IMR-90 (cell line): Measurements from ENCODE around the gene ARHGAP15. TPM values are rescaled to one million over a fixed set of nuclear protein-coding genes. Genes with fewer than 3 reads are reported as not detected.

ENCODE experiments used
- ATAC-seq: fragments of 200-7000 bp; cut with Tn5 transposase; 2 replicates; pipeline ENCODE4 v1.9.1; 2020; ENCODE audit warnings: low read depth, mild to moderate bottlenecking, moderate library complexity
- BruUV-seq: library from RNA; stranded (reverse); fragments of 400-500 nt; replicated peaks from 2 replicates; lab custom pipeline; 2021; lab: Mats Ljungman, UMichigan
- CTCF ChIA-PET: fragments of 300-600 bp; formaldehyde crosslinking; extraction: SDS; loops from one replicate; lab custom pipeline; 2021; ENCODE audit warnings: antibody characterized with exemption; lab: Yijun Ruan, JAX
- POLR2A ChIA-PET: fragments of 300-600 bp; sonication (Branson Sonifier 250); formaldehyde crosslinking; loops from one replicate; lab custom pipeline; 2022; ENCODE audit warnings: antibody characterized with exemption; ENCODE audit not compliant: unreplicated experiment; lab: Charles Lee
- DNase-seq: peaks from one replicate; pipeline ENCODE4 v3.0.0; 2013
- H2AFZ ChIP-seq: replicated peaks from 2 replicates; pipeline ENCODE3; 2013; ENCODE audit warnings: low read length, mild to moderate bottlenecking; ENCODE audit not compliant: poor library complexity
- H2AK5ac ChIP-seq: 2 replicates; pipeline ENCODE4 v1.6.1; 2013; ENCODE audit warnings: low read depth, low read length, inconsistent platforms
- H2AK9ac ChIP-seq: replicated peaks from 2 replicates; pipeline ENCODE3; 2013; ENCODE audit warnings: mild to moderate bottlenecking, low read depth, low read length, moderate library complexity; ENCODE audit not compliant: poor library complexity
- H2BK120ac ChIP-seq: 2 replicates; pipeline ENCODE4 v1.6.1; 2013; ENCODE audit warnings: low read depth, low read length, inconsistent platforms
- H2BK15ac ChIP-seq: 3 replicates; pipeline ENCODE4 v1.6.1; 2013; ENCODE audit warnings: low read depth, low read length, inconsistent platforms
- H2BK20ac ChIP-seq: 2 replicates; pipeline ENCODE4 v1.6.1; 2013; ENCODE audit warnings: low read depth, mild to moderate bottlenecking, inconsistent platforms, low read length, moderate library complexity
- H2BK5ac ChIP-seq: 2 replicates; pipeline ENCODE4 v1.6.1; 2013; ENCODE audit warnings: mild to moderate bottlenecking, low read depth, low read length, inconsistent platforms; ENCODE audit not compliant: poor library complexity, severe bottlenecking
- H3K14ac ChIP-seq: replicated peaks from 2 replicates; pipeline ENCODE4 v1.6.1; 2013; ENCODE audit warnings: low read depth, low read length, inconsistent platforms
- H3K18ac ChIP-seq: 2 replicates; pipeline ENCODE4 v1.6.1; 2013; ENCODE audit warnings: low read depth, low read length, control low read depth
- H3K23ac ChIP-seq: 2 replicates; pipeline ENCODE4 v1.6.1; 2013; ENCODE audit warnings: low read depth, low read length, inconsistent platforms
- H3K27ac ChIP-seq: 2 replicates; pipeline ENCODE4 v1.5.1; 2013; ENCODE audit warnings: mild to moderate bottlenecking, control low read depth, low read length; ENCODE audit not compliant: insufficient read depth
- H3K27me3 ChIP-seq: 2 replicates; pipeline ENCODE4 v1.6.1; 2013; ENCODE audit warnings: low read length; ENCODE audit not compliant: control insufficient read depth, insufficient read depth
- H3K36me3 ChIP-seq: 2 replicates; pipeline ENCODE4 v1.6.1; 2013; ENCODE audit warnings: low read length, mixed read lengths; ENCODE audit not compliant: control insufficient read depth, insufficient read depth
- H3K4ac ChIP-seq: 2 replicates; pipeline ENCODE4 v1.6.1; 2013; ENCODE audit warnings: low read depth, low read length, inconsistent platforms
- H3K4me1 ChIP-seq: 2 replicates; pipeline ENCODE4 v1.6.1; 2013; ENCODE audit warnings: low read length, mixed read lengths; ENCODE audit not compliant: control insufficient read depth, insufficient read depth
- H3K4me2 ChIP-seq: 2 replicates; pipeline ENCODE4 v1.6.1; 2013; ENCODE audit warnings: low read depth, mild to moderate bottlenecking, control low read depth, low read length, moderate library complexity
- H3K4me3 ChIP-seq: 2 replicates; pipeline ENCODE4 v1.5.1; 2013; ENCODE audit warnings: low read depth, mild to moderate bottlenecking, control low read depth, low read length, moderate library complexity; ENCODE audit not compliant: insufficient read depth
- H3K56ac ChIP-seq: 2 replicates; pipeline ENCODE4 v1.6.1; 2013; ENCODE audit warnings: low read length, inconsistent platforms; ENCODE audit not compliant: insufficient read depth; ENCODE audit errors: extremely low read depth
- H3K79me1 ChIP-seq, 2 experiments: 2 replicates each; pipeline ENCODE4 v1.6.1; 2013; ENCODE audit warnings: low read length in 2 of 2, inconsistent platforms in 1 of 2, low read depth in 1 of 2
- H3K9ac ChIP-seq: 2 replicates; pipeline ENCODE4 v1.6.1; 2013; ENCODE audit warnings: low read depth, low read length, control low read depth
- H3K9me1 ChIP-seq: 2 replicates; pipeline ENCODE4 v1.6.1; 2013; ENCODE audit warnings: low read length, inconsistent platforms; ENCODE audit not compliant: insufficient read depth
- H3K9me3 ChIP-seq: 2 replicates; pipeline ENCODE4 v1.6.1; 2013; ENCODE audit warnings: low read length; ENCODE audit not compliant: control insufficient read depth, insufficient read depth
- H4K20me1 ChIP-seq: 2 replicates; pipeline ENCODE4 v1.6.1; 2013; ENCODE audit warnings: low read length, inconsistent platforms; ENCODE audit not compliant: insufficient read depth
- H4K5ac ChIP-seq: 2 replicates; pipeline ENCODE4 v1.6.1; 2013; ENCODE audit warnings: mild to moderate bottlenecking, low read depth, low read length, control low read depth
- H4K8ac ChIP-seq, 2 experiments: 2 replicates each; pipeline ENCODE4 v1.6.1; 2013; ENCODE audit warnings: low read depth in 2 of 2, low read length in 2 of 2, control low read depth in 1 of 2, inconsistent platforms in 1 of 2
- H4K91ac ChIP-seq: 2 replicates; pipeline ENCODE4 v1.6.1; 2013; ENCODE audit warnings: low read depth, low read length, inconsistent platforms; ENCODE audit not compliant: insufficient read depth
- BHLHE40 ChIP-seq: fragments of 150-350 bp; IDR thresholded peaks from 2 replicates; pipeline ENCODE4 v1.6.1; 2016; ENCODE audit warnings: mild to moderate bottlenecking, low read depth, low read length
- CEBPB ChIP-seq: IDR thresholded peaks from 2 replicates; pipeline ENCODE4 v1.6.1; 2012; ENCODE audit warnings: low read depth, low read length, improper control_type of control experiment
- NFE2L2 ChIP-seq: fragments of 150-350 bp; IDR thresholded peaks from 2 replicates; pipeline ENCODE4 v1.6.1; 2016; ENCODE audit warnings: low read depth, mild to moderate bottlenecking, low read length
- SMC3 ChIP-seq: fragments of 150-350 bp; IDR thresholded peaks from 2 replicates; pipeline ENCODE4 v1.6.1; 2016; ENCODE audit warnings: low read depth, mild to moderate bottlenecking, antibody characterized with exemption, low read length, moderate library complexity
- USF2 ChIP-seq: fragments of 150-350 bp; IDR thresholded peaks from 2 replicates; pipeline ENCODE4 v1.6.1; 2017; ENCODE audit warnings: mild to moderate bottlenecking, antibody characterized with exemption, low read length, low read depth
- WGBS, 2 experiments: methylation state at CpG; one replicate each; pipeline versions ENCODE4 v1.1.5 to v1.1.7; 2013; ENCODE audit warnings: missing lambda C conversion rate in 2 of 2; ENCODE audit not compliant: insufficient read length in 1 of 2; ENCODE audit errors: extremely low coverage in 2 of 2; 5-methylcytosine and 5-hydroxymethylcytosine counted together
- dilution Hi-C: fragments of 300-500 bp; cut with HindIII; formaldehyde crosslinking; loops from one replicate; pipeline ENCODE4 v1.14.3; 2018; ENCODE audit warnings: low sequenced_read_pairs; ENCODE audit not compliant: unreplicated experiment
- in situ Hi-C: fragments of 300-500 bp; cut with MboI; formaldehyde crosslinking; loops from 3 replicates; pipeline ENCODE4 v1.14.3; 2019; ENCODE audit warnings: low sequenced_read_pairs, inconsistent platforms, mixed read lengths
- intact Hi-C: fragments of 100-400 bp; cut with micrococcal nuclease; formaldehyde crosslinking; loops from 2 replicates; pipeline ENCODE4 v1.10.0; 2022
- polyA plus RNA-seq, 3 experiments: library from polyadenylated mRNA; depleted of rRNA; stranded (reverse); fragments of >200 nt; gene quantifications; 2 replicates each; pipeline ENCODE4 v1.2.3, GENCODE V29; 2012; ENCODE audit warnings: low replicate concordance in 1 of 3
- total RNA-seq: library from RNA; depleted of rRNA; stranded (reverse); fragments of >200 nt; gene quantifications from 2 replicates; pipeline ENCODE4 v1.2.3, GENCODE V29; 2012

ARHGAP15 gene
- total and polyA plus RNA-seq, 2 of the 4 experiments (the other 2 are of a cell fraction): not detected

GRCh38 chr2:143255086-143255485 is 125.9 kb downstream of the ARHGAP15 start:
- Histone ChIP-seq H4K20me1 (no peaks in the 10 kb centered on the region), H3K36me3 (no peaks in the 10 kb centered on the region), H3K4me3 (no peak overlapping the region), H4K91ac (no peak overlapping the region), H3K27ac (no peak overlapping the region), H3K4me1 (no peaks in the 10 kb centered on the region), H3K9me3 (no peaks in the 10 kb centered on the region), H3K9ac (no peak overlapping the region), H3K23ac (no peak overlapping the region), H2BK120ac (no peak overlapping the region), H3K27me3 (peaks cover 6% of the 10 kb centered on the region; the same call in 1 of the 2 replicates), H3K79me1 (no peaks in the 10 kb centered on the region), H4K8ac (no peak overlapping the region), H2BK15ac (no peak overlapping the region), H3K14ac (no peak overlapping the region), H2AFZ (no peak overlapping the region), H3K56ac (no peak overlapping the region), H2AK9ac (no peak overlapping the region), H2AK5ac (no peak overlapping the region), H2BK5ac (no peak overlapping the region), H3K18ac (no peak overlapping the region), H3K4me2 (no peak overlapping the region), H3K4ac (no peak overlapping the region), H4K5ac (no peak overlapping the region), H3K9me1 (no peaks in the 10 kb centered on the region), H2BK20ac (no peak overlapping the region)
- CTCF ChIA-PET: no interaction called here
- no peak for ATAC-seq
- POLR2A ChIA-PET: no interaction called here
- no TSS peak for BruUV-seq
- DNase-seq: no peak
- dilution Hi-C loops: no loop called here
- intact Hi-C loops: no loop called here
- WGBS, 2 experiments: no CpG with 5 or more reads among the region's 3 CpGs
- TF ChIP-seq BHLHE40 (no peak), USF2 (no peak), SMC3 (no peak), NFE2L2 (no peak), CEBPB (no peak)
- in situ Hi-C loops: loop anchor here (10.0 kb wide), 1 partner anchor 220 kb away; no protein-coding TSS in a partner anchor
